GM18858 (cell line): ENCODE data around the gene TYSND1.
A peak's percentile ranks its signal among the peaks of the same experiment; 100 is the strongest.
"Not testable (repeated sequence)": the region's sequence is repeated elsewhere in the genome, so short reads cannot be mapped to it uniquely, and the experiment has no call there.

Experiments used
- ATAC-seq: cut with Tn5 transposase; IDR thresholded peaks from one replicate; pipeline ENCODE4 v1.9.1; 2021; ENCODE audit not compliant: unreplicated experiment

Gene TYSND1

DNA sequence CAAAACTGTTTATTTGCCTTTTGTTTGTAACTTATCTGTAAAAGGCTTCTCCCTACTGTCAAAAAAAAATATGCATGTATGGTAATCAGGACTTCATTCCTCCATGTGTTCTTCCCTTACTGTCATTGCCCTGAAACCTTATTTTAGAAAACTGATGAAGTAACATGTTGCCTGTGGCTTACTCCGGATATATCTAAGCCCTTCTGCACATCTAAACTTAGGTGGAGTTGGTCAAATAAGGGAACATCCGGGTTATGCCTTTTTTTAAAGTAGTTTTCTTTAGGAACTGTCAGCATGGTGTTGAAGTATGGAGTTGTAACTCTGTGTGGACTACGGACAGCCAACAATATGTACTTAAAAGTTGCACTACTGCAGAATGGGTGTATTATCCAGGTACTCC is 17.7 kb upstream of the TYSND1 start:
- no peak for ATAC-seq

DNA sequence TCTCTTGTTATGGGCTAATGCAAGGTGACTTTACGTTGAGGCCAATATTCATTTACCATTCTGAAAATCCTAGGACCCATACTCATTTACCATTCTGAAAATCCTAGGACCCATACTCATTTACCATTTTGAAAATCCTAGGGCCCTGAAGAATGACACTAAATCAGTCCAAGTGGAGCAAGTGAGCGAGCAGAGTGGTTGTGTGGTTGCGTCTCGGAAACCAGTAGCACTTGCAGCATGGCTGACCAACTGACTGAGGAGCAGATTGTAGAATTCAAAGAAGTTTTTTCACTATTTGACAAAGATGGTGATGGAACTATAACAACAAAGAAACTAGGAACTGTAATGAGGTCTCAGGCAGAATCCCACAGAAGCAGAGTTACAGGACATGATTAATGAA is 16.9 kb upstream of the TYSND1 start:
- ATAC-seq, result no peak

DNA sequence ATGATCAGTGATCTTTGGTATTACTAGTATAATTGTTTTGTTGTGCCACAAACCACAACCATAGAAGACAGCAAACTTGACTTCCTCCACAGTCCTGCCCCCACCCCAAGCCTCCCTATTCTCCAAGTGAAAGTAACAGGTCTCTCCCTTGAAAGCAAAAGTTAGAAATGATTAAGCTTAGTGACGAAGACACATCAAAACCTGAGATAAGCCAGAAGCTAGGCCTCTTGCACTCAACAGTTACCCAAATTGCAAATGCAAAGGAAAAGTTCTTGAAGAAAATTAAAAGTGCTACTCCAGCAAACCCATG is 16.3 kb upstream of the TYSND1 start:
- ATAC-seq, result peak; percentile 75

DNA sequence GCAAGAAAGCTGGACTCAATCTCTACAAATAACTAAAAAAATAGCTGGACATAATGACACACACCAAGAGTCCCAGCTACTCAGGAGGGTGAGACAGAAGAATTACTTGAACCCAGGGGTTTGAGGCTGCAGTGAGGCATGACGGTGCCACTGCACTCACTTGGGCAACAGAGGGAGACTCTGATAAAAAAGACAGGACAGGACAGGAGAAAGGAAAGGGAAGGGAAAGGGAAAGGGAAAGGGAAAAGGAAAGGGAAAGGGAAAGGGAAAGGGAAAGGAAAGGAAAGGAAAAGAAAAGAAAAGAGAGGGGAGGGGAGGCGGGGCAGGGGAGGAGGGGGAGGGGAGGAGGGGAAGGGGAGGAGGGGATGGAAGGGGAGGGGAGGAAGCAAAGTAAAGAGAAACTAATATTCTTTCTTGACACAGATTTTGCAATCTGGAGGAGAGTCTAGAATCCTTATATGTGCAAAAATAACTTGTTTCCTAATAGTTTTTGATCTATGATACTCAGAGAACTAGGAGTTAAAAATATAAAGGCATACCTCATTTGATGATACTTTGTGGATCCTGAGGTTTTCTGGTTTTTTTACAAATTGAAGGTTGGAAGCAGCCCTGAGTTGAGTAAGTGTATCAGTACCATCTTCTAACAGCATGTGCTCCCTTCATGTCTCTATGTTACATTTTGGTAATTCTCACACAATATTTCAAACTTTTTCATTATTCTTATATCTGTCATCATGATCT is 15.8 kb upstream of the TYSND1 start:
- no peak for ATAC-seq

DNA sequence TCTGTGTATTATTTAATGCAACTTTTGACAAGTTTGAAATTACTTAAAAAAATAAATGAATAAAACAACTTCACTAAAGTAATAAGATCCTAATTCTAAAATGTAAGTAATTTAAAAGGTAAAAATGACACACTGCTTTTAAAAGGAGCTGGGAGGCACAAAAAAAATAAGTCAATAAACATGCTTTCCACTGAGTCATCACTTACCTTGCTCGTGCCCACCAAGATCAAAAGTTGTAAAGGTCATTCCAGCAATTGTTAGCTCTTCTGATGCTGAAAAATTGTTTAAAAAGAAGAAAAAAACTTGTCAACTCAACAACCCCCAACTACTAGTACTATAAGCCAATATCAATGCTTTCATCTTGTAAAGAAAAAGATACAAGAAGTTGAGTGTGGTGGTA is 14.3 kb upstream of the TYSND1 start:
- ATAC-seq, result no peak

DNA sequence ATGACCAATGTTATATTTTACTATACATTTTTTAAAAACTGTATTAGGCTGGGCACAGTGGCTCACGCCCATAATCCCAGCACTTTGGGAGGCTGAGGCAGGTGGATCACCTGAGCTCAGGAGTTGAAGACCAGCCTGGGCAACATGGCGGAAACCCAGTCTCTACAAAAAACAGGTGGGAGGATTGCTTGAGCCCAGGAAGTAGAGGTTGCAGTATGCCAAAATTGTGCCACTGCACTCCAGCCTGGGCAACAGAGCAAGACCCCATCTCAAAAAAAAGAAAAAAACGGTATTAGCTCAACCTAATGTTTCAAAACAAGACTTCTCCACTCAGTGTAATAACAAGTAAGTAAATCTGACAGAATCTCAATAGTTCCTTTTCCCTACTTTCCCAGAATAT is 12.9 kb upstream of the TYSND1 start:
- not testable (repeated sequence) for ATAC-seq

DNA sequence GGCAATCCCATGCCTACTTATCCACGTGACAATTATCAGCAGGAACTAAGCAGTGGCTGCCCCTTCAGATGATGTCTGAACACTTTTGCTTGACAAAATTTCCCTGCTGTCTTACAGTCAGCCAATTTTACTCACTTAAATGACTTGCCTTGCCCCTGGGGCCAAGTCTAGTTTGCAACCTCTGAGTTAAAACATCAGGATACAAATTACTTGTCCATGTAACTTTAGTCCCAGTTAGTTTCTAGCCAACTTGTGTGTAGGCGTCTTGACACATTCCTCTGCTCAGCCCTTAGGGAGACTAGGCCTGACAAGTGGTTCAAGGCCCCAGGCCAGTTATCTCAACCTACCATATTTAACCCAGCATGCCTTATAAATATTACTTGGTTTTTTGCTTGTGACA is 11.6 kb upstream of the TYSND1 start:
- no peak for ATAC-seq

DNA sequence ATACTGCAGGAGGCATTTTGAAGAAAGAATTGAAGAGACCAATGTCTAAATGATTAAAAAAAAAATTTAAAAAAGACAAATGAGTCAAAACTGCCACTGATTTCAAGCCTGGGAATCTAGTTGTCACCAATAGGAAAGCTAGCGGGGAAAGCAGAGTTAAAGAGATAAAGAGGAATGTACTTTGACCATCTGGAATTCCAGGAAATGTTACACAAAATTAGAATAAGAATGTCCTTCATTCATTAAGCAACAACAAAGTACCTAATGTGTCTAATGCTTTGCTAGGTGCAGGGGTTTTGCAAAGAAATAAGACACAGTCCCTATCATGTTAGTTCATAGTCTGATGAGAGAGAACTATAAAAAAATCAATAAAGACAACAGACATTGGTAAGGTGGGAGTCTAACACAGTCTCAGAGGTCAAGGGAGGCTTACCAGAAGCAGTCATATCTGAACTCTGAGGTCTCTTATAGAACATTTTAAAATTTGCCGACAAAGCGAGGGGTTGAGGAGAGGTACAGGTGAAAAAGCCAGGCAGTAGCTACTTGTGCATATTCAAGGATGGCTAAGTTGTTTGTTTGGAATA is 8.8 kb upstream of the TYSND1 start:
- ATAC-seq, result no peak

DNA sequence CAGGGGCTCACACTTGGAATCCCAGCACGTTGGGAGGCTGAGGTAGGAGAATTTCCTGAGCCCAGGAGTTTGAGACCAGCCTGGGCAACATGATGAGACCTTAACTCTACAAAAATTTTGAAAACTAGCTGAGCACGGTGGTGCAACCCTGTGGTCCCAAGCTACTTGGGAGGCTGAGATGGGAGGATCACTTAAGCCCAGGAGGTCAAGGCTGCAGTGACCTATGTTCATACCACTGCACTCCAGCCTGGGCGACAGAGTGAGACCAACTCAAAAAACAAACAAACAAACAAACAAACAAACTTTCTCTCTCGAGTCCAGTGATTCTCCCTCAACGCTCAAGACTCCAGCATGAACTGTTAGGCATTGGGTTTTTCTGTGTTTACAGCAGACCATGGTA is 2.0 kb upstream of the TYSND1 start:
- ATAC-seq, result no peak

DNA sequence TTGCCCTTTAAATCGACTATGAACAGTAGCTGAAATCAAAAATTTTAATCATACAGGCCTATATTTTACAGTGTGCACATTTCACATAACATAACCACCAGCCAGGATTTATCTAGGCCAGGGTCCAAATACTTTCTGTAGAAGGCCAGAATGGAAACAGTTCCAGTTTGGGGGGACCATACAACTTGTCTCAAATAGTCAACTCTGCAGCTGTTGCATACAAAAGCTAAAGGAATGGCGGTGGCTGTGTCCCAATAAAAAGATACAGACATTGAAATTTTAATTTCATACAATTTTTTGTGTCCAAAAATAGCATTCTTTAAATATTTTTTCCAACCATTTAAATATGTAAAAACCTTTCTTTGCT is 742 bp upstream of the TYSND1 start:
- ATAC-seq, result no peak

DNA sequence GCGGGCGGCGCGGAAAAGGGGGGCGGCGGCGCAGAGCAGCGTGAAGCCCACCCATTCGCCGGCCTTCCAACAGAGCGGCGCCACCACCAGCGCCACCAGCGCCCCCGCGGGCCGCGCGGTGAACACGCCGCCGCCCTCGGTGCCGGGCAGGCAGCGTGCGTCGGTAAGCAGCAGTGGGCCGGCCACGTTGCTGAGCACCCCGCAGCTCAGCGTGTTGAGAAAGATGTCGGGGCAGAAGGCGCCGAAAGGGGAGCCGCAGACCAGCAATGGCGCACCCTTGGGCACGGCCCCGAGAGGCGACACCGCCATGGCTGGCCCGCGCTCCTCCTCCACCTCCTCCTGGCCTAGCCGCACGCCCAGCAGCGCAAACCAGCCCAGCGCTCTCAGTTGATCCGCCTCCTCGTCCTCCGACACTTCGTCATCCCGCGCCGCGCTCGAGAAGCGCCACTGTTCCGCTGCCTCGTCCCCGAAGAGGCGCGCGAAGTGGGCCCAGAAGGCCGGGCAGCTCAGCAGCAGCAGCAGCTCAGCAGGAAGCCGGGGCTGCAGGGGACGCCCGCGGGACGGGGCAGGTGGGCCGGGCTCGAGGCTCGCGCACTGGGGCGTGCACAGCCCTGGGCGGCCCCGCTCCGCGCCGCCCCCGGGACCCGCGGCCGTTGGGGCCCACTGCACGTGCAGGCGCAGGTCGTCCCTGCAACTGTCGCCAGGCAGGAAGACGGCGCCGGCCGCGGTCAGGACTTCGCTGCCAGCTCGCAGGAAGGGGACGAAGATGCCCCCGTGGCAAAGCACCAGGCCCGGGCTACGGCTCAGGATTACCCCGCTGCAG is 623 bp downstream of the TYSND1 start:
- peak; percentile 42 for ATAC-seq

DNA sequence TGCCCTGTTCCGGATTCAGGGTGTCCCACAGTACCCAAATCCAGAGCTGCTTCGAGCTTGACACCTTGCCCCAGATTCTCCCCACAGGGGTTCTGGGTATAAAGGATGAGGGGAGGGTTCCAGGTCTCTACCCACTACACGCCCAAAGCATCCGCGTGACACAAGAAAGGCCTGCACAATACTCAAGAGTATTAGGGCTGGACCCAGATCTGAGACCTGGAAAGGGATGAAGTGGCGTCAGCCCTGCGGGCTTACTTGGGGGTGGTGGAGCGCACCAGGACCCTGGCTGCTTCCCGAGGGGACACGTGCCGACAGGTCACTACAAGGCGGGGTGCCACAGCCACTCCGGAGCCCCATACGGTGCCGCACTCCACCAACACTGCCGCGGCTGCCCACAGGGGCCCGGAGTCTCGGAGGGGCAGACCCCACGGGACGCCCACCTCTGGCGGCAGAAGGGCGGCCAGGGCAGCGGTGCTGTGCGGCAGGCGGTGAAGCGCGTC is 1.3 kb downstream of the TYSND1 start:
- no peak for ATAC-seq

DNA sequence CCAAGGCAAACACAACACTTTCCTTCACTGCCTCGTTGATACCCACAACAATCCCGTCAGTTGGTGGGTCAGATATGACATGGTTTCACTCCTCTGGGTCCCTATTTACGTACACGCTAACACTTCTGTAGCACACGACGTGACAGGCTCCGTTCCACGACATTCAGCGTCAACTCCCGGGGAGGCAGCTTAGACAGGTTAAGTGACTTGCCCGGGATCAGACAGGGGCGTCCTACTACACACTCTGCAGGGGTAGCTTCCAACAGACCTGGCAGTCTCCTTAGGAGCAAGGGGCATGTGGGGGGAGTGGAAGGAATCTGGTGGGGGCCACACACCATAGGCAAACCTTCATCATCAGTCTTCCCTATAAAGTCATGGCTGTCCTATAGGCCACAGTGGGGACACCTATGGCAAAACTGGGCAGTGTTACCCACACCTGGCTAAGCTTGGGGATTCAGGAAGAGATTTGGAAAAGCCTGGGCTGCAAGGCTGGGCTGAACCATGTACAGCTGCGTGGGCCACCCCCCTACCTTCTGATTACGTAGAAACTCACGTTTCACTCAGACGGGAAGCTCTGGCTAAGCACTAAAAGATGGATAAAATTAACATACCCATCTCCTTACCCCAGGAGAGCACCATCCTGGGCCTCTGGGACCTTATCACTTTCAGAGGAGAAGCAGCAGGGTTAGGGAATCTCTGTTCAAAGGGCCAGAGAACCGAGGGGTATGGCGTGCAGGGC is 2.0 kb downstream of the TYSND1 start:
- no peak for ATAC-seq

DNA sequence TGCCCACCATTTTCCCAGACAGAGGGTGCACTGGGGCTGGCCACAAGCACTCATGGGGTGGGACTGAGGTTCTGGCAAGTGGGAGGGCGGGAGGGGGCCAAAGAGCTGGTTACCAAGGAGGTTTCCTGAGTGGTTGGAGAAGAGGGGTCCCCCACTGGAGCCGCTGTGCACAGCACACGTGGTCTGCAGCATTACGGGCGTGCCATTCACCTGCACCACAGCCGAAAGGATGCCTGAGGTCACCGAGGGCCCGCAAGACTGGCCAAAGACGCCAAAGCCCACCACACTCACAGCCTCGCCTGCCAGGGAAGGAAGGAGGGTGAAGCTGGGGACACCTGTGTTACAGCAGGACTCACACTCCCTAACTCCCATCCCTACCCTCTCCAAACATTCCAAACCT is 3.9 kb downstream of the TYSND1 start:
- no peak for ATAC-seq

DNA sequence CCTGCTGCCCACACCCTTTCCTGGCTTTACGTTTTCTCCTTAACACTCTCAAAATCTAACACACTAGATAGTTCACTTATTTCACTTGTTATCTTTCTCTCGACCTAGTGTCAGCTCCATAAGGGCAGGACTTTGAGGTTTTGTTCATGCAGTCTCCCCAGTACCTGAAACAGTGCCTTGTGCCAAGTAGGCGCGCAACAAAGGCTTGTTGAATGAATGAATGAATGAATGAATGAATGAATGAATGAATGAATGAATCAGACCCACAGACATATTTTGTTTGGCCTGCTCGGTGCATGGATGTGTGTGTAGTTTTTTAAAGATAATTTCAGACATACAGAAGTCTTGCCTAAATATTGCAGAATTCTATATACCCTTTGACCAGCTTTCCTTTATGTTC is 6.2 kb downstream of the TYSND1 start:
- ATAC-seq, result no peak

DNA sequence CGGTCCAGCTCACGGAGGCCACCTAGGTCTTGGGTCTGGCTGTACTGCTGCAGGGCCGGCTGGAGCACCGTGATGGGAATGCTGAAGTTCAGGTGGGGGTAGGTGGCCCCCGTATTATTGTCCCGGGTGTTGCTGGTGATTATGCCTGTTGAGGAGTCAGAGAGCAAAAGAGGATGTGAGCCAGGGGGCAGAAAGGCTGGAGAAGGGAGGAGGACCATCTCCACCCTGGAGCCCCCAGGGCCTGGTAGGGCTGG is 6.6 kb downstream of the TYSND1 start:
- no peak for ATAC-seq

DNA sequence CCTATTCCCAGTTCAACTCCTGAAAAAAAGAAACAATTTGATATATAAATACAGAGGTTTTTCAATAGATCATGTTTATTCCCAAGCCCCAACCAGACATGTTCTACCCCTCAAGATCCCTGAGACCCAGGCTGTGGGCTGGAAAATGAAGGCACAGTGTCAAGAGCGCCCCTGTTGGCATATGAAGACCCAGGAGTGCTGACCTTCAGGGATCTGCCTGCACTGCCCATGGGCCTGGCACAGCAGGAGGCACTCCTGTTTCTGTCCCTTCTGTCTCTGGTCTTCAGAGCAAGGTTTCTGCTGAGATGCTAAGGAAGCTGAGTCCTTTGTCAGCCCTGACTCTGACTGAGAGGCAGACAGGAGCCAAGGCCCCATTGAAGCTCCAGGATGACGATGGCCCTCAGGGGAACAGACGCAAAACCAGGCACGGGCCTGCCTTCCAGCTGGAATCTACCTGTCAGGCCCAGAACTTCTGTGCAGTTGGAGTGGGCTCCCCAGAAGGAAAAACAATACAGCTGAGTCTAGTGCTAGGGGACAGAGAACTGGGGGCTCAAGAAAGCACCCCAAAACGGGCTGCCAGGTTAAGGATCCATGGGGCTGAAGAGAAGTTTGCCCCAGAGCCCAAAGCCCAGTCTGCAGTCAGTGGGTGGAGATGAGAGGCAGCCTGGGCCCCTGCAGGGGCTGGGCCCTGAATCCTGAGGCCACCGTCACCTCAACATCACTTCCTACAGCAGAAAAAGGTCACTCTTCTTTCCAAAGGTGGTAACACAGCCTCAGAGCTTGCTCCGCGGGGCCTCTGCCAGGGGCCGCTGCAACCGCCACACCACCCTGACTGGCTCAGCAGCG is 7.1 kb downstream of the TYSND1 start:
- no peak for ATAC-seq

DNA sequence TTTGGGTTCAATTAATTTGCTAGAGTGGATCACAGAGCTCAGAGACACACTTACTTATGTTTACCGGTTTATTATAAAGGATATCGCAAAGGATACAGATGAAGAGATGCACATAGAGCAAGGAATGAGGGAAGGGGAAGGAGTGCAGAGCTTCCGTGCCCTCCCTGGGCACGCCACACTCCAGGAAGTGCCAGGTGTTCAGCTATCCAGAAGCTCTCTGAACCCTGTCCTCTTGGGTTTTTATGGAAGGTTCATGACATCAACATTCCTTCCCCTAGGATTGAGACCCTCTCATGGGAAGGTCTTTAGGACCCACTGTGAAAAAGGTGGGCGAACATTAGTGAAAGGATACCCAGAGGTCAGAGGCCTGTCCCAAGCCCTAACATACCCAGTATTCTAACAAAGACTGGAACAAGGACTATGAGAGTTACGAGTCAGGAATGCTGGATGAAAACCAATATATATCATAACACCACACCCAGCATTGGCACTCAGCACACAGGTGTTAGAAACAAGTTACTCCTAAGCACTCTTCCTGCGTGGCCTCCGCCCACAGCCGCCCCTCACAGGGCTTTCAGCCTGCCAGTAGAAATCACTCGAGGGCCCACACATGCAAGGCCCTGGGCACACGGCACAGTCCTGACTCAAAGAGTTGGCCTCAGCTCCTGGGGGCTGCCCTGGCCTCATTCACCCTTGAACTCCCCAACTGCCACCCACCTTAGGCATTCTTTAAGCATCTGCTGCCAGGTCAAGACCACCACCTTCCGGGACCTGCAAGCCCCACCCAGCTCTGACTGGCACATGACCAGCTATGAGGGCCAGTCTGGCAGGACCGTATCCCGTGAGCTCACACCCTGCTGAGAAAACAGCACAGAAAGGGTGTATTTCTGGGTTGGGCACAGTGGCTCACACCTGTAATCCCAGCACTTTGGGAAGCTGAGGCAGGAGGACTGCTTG is 8.3 kb downstream of the TYSND1 start:
- no peak for ATAC-seq

DNA sequence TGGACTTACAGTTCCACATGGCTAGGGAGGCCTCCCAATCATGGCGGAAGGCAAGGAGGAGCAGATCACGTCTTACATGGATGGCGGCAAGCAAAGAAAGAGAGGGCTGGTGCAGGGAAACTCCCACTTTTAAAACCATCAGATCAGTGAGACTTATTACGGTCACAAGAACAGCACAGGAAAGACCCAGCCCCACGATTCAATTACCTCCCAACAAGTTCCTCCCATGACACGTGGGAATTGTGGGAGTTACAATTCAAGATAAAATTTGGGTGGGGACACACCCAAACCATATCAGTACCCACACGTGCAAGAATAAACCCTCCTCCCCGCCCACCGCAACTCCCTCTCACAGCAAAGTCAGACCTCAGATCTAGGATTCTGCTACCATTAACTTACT is 9.4 kb downstream of the TYSND1 start:
- ATAC-seq, result no peak

DNA sequence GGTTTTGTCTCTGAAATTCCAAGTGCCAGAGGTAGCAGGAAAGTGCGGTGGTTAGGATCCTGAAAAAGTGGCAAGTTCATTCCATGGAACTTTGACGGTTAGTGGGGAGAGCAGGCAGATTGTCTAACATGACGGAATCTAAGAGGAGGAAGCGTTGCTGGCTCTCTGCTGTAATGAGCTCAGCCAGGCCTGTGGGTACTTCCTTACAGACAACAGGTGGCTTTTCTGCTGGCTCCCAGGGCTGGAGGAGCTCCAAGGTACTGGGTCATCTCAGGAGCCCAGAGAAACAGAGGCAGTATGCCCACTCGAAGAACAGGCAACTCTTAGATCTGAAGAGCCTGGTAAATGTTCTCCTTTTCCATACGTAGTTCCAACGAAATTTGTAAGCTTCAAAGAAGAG is 10.8 kb downstream of the TYSND1 start:
- ATAC-seq, result no peak
